NCI-H1930 (cell line): Measurements from ENCODE around the gene FES.
"Not testable (repeated sequence)": the region's sequence is repeated elsewhere in the genome, so short reads cannot be mapped to it uniquely, and the experiment has no call there.

Experiments used
- DNase-seq, 2 experiments: peaks; one replicate each; lab custom pipeline; 2025; lab: John Stamatoyannopoulos, UW

The FES gene

DNA sequence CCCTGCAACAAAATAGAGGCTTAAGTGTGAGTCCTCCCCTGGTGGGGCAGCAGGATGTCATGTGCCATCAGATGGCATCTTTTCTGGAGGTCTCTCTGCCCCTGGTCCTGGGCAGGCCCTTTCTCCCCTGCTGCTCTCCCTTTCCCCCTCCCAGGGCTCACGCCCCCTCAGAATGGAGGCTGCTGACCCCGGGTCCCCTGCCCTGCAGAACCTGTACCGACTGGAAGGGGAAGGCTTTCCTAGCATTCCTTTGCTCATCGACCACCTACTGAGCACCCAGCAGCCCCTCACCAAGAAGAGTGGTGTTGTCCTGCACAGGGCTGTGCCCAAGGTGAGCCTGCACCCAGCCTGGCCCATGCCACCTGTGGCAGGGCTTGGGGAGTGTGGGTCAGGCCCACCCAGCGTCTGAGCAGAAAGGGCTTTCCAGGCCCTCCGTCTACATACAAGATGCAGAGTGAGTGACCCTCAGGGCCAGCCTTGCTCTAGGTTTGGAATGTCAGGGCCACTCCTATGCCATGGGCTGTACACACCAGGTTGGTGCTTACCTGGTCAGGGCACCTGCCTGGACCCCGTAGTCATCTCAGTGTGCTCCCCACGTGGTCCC, 7.1 kb downstream of the FES start:
- no peak for DNase-seq

DNA sequence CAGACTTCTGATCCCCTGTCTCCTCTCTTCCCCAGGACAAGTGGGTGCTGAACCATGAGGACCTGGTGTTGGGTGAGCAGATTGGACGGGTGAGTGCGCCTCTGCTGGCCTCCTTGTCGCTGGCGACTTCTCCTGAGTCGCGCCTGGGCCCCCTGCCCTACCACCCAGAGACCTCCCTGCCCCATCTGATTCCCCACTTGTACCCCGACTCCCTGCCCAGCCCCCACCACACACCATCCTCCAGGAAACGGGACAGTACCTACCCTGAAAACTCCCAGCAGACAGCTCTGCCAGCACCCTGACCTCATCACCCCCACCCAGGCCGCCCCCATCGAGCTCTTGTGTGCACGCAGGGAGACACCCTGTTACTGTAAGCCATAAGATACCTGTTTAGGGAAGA, 7.7 kb downstream of the FES start:
- DNase-seq = no peak

DNA sequence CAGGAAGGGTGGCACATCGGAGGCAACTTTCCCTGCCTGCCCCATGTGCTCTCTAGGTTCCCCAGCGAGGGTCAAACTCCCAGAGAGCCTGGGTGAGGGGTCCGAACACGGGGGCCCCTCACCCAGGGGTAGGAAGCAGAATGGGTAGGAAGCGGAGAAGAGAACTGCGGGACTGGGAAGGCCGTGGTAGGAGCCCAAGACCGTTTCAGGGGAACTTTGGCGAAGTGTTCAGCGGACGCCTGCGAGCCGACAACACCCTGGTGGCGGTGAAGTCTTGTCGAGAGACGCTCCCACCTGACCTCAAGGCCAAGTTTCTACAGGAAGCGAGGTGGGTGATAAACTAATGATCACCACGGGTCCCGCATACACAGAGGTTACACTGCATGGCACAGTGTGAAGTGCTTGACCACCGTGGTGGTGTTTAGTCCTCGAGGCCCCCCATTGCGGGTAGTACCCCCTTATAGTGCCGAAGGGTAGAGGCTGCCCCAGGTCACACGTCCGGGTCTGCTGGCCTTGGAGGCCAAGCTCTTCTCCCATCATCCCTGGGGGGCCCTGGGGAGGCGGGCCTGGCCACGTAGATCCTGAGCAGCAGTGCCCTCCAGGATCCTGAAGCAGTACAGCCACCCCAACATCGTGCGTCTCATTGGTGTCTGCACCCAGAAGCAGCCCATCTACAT, 8.3 kb downstream of the FES start:
- DNase-seq = no peak

DNA sequence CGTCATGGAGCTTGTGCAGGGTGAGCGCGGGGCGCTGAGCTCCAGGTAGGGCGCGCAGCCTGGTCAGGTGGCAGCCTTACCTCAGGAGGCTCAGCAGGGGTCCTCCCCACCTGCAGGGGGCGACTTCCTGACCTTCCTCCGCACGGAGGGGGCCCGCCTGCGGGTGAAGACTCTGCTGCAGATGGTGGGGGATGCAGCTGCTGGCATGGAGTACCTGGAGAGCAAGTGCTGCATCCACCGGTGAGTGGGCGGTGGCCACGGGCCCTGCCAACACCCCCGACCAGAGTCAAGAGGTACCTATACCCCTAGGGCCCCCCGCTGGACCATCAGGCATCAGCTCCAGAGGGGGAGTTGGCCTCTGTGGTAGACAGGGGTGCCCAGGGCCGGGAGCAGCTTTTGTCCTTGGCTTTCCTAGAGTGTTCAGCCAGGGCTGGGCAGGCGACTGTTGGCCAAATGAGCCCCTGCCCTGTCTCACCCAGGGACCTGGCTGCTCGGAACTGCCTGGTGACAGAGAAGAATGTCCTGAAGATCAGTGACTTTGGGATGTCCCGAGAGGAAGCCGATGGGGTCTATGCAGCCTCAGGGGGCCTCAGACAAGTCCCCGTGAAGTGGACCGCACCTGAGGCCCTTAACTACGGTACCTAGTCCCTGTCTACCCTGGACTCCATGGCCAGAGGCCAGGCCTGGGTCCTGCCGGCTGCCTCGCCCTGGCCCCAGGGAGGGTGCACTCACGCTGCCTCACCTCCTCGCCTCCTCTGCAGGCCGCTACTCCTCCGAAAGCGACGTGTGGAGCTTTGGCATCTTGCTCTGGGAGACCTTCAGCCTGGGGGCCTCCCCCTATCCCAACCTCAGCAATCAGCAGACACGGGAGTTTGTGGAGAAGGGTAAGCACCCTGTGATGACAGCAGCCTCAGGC, 9.1 kb downstream of the FES start:
- peak in 1 of 2 experiments; percentile 44 for DNase-seq

DNA sequence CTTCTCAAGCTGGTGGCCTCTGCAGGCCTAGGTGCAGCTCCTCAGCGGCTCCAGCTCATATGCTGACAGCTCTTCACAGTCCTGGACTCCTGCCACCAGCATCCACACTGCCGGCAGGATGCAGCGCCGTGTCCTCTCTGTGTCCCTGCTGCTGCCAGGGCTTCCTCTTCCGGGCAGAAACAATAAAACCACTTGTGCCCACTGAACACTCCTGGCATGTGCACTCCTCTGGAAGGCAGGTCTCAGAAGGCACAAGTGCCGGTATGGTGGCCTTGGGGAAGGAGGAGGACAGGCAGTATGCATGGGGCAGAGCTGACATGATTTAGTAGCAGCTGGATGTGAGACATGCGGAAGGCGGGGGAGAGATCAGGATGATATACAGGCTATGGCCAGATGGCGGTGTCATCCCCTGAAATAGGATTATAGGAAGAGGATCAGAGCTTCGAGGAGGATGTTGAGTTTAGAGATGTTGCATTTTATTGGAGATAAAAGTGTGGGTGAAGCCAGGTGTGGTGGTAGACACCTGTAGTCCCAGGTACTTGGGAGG, 11.3 kb downstream of the FES start:
- no peak for DNase-seq

DNA sequence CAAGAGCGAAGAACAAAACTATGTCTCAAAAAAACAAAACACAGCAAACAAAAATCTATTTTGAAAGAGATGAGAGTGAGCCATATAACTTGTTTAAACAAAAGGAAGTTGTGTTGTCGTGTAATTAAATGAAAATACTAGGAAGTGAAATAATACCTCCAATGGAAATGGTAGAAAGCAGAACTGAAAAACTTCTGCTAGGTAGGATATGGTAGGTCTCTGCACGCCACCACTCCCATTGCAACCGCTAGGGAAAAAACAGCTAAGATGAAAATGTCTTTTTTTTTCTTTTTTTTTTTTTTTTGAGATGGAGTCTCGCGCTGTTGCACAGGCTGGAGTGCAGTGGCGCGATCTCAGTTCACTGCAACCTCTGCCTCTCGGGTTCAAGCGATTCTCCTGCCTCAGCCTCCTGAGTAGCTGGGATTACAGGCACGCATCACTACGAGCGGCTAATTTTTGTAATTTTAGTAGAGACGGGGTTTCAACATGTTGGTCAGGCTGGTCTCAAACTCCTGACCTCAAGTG, 12.9 kb downstream of the FES start:
- DNase-seq = not testable (repeated sequence)

DNA sequence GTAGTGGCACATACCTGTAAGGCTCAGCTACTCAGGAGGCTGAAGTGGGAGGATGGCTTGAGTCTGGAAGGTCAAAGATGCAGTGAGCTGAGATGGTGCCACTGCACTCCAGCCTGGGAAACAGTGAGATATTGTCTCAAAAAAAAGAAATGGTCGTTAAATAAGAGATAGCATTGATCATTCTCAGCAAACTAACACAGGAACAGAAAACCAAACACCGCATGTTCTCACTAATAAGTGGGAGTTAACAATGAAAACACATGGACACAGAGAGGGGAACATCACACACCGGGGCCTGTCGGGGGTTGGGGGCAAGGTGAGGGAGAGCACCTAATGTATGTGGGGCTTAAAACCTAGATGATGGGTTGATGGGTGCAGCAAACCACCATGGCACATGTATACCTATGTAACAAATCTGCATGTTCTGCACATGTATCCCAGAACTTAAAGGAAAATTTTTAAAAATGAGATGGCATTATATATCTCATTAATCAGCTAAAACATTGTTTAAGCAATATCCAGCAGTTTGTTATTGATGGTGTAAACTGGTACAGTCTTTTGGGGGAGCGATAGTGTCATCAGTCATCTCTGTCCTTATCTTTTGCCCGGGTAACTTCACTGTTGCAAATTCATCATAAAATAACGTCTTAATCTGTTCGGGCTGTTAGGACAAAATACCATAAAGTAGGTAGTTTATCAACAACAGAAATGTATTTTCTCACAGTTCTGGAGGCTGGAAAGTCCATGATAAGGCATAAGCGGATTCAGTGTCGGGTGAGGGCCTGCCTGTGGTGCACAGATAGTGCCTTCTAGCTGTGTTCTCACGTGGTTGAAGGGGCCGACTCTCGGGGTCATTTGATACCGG, 17.1 kb downstream of the FES start:
- DNase-seq = no peak

DNA sequence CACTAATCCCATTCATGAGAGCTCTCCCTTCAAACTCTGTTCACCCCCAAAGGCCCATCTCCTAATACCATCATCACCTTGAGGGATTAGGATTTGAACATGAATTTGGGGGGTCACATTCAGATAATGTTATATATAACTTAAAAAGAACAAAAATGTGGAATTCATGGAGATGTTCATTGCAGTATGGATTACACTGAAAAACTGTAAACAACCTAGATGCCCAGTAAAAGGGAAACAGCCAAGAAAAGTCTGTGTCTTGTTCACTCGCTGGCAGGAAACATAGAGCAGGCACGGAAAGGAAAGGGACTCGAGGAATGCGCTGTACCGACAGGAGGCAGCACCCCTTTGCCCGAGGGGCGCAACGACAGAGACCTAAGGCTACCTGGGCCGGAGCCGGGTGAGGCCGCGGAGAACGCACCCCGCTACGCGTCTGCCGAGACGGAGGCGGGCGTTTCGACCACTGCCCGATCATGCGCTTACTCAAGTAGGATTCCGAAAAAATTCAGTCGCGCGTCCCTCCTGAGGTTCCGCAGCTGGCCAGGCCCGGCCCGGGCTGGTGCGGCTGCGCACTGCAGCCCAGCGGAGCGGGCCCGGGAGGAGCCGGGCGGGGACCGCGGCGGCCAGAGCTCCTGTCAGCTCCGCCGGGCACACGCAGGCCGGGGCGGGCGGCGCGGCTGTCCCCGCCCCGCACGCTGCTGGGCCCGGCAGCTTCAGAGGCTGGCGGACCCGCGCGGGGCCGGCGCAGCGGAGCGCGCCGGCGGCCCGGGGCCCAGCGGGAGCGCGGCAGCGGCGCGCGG, 17.9 kb downstream of the FES start:
- peak; percentile 35 to 37 for DNase-seq

DNA sequence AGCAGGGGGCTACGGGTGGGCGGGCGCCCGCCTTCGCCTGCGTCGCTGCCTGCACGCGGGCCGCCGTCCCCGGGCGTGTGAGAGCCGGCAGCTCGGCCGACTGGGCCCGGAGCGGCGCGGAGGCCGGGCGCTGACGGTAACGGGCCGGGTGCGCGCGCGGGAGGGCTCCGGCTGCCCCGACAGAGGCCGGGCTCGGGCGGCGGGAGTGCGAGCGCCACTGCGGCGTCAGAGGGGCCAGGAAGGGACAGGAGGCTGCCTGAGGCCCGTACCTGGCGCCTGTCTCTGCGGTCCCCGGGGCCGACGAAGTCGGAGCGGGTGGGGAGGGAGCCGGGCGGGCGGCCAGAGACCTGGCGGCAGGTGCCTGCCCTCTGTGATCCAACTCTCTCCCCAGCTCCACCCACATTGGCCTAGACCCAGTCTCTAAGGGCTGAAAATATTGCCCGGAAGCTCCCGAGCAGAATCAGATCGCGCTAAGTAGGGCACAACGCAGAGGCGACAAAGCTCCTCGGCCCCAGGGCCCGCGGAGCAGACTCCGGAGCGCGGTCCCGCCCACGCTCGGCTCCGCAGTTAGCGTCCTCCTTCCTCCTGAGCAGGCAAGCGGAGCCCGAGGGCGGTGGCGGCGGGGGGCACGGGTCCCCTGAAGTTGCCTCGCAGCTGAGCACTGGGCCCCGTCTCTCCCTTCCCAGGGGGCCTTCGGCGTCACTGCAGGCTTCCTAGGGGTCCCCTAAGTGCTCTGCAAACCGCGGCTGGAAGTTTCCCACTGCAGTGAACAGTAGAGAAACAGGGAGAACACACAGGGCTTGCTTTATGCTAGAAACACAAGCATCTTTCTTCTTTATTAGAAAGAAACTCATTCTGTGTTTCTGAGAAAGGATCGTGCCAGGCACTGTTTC, 18.8 kb downstream of the FES start, which contains the start of gene MAN2A2:
Gene MAN2A2 (plus strand): TSS at position 463 of the 893 bp plus-strand sequence. CDS start 906 bp downstream, outside the sequence.
- no peak for DNase-seq

DNA sequence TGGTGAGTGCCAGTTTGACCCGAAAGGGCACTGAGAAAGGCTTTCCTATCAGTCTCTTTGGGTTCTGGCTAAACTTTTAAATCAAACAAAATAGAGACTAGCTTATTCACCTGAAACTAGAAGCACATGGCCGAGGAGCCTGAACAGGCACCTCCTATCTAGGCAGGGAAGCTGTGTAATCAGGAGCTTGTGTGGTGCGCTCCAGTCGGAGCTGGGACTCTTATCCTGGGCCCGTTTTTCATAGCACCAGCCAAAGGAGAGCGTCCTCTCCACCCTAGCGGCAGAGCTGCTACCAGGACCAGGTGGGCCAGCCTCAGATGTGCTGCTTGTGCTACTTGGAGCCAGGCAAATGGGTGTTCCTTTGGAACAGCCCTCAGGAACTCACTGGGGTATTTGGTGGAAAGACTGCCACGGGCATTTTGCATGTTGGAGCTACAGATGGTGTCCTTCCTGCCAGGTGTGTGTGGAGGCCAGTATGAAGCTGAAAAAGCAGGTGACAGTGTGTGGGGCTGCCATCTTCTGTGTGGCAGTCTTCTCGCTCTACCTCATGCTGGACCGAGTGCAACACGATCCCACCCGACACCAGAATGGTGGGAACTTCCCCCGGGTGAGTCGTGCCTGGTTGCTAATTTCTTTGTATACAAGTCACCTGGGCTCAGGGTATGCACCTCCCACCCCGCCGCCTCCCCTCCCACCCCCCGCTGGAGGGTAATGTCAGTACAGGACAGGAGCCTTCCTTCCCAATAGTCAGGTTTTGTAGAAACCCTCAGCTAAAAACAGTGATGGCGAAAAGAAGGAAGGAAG, 19.6 kb downstream of the FES start:
- no peak for DNase-seq

DNA sequence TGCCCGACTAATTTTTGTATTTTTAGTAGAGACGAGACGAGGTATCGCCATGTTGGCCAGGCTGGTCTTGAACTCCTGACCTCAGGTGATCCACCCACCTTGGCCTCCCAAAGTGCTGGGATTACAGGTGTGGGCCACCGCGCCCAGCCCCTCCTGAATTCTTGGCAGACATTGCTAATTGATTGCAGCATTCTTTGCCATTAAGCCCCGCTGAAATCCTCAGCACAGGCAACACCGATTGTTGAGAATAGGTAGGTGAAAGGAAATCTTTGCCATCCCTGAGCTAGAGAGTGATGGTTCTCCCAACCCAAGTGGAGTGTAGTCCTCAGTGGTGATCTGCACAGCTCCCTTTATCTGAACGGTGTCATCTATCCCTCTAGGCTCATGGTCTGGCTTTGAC, 20.4 kb downstream of the FES start:
- no peak for DNase-seq

DNA sequence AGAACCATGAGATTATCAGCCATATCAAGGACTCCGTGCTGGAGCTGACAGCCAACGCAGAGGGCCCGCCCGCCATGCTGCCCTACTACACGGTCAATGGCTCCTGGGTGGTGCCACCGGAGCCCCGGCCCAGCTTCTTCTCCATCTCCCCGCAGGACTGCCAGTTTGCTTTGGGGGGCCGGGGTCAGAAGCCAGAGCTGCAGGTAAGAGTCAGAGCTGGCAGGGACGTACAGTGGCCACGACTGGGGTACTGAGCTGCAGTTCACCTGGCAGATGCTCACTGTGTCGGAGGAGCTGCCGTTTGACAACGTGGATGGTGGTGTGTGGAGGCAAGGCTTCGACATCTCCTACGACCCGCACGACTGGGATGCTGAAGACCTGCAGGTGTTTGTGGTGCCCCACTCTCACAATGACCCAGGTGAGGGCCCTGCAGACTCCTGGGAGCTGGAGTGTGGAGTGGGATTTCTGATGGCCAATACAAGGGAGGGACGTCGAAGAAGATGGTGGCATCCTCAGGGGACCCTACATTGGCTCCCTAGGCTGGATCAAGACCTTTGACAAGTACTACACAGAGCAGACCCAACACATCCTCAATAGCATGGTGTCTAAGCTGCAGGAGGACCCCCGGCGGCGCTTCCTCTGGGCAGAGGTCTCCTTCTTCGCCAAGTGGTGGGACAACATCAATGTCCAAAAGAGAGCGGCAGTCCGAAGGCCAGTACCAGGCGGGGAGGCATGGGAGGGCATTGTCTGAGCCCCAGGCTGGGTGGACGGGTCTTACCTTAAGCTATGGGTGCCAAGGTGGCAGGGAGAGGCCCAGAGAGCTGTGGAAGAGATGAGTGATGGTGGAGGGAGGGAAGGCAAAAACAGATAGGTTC, 21.2 kb downstream of the FES start:
- no peak for DNase-seq

DNA sequence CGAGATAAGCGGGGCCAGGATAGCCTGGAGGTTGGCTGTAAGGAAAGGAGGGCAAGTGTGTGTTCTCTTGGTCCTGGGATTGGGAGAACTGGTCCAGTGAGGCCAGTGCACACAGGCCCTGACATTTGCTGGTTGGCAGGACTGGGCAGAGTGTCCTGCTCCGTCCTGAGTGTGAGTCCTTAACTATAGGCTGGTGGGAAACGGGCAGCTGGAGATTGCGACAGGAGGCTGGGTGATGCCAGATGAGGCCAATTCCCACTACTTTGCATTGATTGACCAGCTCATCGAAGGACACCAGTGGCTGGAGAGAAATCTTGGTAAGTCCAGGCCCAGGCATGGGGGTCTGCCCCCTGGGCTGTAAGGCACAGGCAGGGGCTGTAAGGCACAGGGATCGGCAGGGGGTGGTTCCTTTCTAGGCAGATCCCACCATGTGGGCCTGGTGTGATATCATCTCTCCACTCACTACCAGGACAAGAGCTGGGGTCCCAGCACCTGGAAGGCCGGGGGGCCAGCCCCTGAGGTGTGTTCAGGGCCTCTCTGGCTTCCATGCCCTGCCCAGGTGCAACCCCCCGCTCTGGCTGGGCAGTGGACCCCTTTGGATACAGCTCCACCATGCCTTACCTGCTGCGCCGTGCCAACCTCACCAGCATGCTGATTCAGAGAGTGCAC, 22.0 kb downstream of the FES start:
- DNase-seq = no peak

DNA sequence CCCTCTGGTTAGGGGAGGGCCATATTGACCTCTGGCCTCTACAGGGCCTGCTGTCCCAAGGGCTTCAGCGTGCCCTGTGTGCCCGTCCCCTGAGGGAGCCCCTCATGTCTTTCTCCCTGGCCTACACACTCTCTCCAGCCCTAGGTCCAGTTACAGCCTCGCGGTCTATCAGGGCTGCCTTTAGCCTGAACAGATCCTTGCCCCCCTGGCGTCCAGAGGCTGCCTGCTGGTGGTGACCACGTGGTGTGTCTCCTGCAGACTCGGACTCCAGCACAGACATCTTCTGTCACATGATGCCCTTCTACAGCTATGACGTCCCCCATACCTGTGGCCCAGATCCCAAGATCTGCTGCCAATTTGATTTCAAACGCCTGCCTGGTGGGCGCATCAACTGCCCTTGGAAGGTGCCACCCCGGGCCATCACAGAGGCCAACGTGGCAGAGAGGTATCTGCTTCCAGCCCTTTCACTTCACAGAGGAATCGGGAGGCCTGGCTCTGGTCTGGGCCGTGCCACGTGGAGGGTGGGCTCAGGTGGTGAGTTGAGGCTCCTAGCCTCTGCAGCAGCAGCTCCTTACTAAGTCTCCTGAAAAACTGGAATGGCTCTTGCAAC, 22.9 kb downstream of the FES start:
- DNase-seq = no peak

DNA sequence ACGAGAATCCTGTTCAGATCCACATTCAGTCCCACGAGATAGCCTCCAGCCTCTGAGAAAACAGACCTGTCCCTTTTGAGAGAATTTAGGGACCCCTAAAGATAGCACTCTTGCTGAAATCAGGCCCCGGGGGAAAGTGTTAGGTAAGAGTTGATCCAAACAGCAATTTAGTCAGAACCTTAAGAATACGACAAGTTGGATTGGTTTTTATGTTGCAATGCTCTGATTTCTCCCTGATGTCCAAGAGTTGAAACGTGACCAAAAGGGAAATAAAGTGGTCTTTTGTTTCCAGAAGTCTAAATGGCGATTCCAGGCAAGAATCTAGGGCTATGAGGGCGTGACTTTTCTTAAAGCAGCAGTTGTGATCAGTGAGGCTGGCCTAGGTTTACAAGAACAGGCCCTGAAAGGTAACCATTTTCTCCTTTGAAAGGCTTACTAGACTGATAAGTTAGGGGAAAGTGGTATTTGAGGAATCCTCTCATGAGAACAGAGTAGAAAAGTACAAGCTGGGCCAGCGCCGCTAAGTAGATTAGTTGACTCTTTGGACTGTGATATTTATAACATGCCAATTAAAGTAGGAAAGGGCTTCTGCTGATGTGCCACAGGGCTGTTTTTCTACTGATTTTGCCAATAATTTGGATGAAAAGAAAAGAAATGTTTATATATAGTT, 23.7 kb downstream of the FES start:
- DNase-seq = no peak

DNA sequence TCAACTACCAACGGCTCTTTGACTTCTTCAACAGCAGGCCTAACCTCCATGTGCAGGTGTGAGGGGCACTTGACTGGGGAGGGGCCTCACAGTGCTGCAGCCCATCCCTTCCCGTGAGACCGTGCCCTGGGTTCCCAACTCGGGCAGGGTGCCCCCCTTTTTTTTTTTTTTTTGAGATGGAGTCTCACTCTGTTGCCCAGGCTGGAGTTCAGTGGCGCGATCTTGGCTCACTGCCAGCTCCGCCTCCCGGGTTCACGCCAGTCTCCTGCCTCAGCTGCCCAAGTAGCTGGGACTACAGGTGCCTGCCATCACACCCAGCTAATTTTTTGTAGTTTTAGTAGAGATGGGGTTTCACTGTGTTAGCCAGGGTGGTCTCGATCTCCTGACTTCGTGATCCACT, 25.1 kb downstream of the FES start:
- not testable (repeated sequence) for DNase-seq
